GM18499 (cell line): ENCODE measurements around the gene LYRM7.
"Not testable (repeated sequence)": the region's sequence is repeated elsewhere in the genome, so short reads cannot be mapped to it uniquely, and the experiment has no call there.

Source experiments
- ATAC-seq: cut with Tn5 transposase; IDR thresholded peaks from one replicate; pipeline ENCODE4 v1.9.1; 2021; ENCODE audit warnings: moderate number of reproducible peaks; ENCODE audit not compliant: insufficient read depth, unreplicated experiment

Gene LYRM7

GRCh38 chr5:131171276-131171810 lies 599 bp downstream of the LYRM7 start:
- ATAC-seq = no peak

GRCh38 chr5:131180407-131180806 lies 9.7 kb downstream of the LYRM7 start:
- no peak for ATAC-seq

DNA sequence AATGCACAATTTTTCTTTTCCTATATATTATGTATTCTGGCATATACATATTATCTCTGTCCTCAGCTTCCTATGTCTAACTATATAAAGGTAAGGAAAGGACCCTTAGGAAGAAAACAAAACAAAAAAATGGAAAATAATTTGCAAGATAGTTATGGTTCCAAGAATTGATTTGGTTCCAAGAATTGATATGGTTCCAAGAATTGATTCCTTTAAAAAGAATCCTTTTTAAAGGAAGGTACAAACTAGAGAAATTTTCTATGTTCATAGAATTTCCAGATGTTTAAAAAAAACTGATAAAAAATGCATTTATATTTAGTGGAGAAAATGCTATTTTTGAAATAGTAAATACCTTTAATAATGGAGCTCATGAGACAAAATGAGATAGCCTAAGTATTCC lies 12.1 kb downstream of the LYRM7 start:
- no peak for ATAC-seq

DNA sequence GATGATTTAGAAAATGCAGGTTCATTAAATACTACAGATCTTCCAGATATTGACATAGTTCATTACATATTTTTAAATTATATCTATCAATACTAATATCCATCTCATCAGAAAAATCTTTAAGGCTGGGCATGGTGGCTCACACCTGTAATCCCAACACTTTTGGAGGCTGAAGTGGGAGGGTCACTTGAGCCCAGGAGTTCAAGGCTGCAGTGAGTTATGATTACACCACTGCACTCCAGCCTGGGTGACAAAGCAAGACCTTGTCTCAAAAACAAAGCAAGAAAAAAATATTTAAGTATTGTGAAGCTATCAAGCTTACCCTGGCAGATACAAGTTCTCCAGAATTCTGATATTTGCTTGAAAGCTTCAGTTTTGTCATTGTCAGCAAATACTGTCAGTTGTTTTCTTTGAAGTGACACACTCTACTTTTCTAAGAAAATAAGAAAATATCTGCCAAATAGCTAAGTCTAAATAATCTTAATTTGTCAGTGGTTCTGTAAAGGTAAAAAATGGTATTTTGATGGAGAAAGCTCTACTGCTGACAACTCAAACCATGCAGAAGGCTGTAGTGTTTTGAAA lies 14.9 kb downstream of the LYRM7 start:
- ATAC-seq = no peak

DNA sequence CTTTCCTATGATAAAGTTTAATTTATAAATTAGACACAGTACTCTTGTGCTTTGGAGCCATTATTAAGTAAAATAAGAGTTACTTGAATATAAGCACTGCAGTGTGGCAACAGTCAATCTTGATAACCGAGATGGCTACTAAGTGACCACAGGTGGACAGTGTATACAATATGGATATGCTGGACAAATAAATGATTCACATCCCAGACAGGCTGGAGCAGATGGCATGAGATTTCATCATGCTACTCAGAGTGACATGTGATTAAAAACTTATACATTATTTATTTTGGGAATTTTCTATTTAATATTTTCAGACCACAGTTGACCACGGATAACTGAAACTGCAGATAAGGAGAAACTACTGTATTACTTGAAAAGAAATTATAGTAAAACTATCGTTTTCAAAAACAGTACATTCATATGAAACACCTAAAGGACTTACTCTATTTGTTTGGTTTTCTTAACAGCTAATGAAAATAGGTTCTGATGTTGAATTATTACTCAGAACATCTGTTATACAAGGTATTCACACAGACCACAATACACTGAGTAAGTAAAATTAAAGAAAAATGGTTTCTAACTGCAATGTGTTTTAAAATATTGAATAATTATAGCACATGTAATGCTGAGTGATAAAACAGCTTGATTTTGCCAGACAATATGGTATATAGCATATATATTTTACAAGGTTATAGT lies 16.0 kb downstream of the LYRM7 start:
- ATAC-seq = no peak

GRCh38 chr5:131193106-131193505 lies 22.4 kb downstream of the LYRM7 start:
- no peak for ATAC-seq

GRCh38 chr5:131193897-131194296 lies 23.2 kb downstream of the LYRM7 start:
- not testable (repeated sequence) for ATAC-seq

DNA sequence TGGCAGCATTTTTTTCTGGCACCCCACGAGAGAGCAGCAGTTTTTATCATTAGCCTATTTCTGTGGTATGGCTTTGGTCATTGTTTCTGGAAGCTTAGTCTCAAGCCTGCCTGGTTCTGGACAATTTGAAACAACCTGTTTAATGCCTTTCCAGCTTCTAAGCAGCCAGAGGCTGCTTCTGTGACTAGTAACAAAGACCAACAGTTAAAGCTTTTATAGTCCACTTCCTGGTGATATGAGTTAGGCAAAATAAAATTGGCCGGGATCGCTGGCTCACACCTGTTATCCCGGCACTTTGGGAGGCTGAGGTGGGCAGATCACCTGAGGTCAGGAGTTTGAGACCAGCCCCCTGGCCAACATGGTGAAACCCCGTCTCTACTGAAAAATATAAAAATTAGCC lies 24.0 kb downstream of the LYRM7 start:
- no peak for ATAC-seq

- ATAC-seq = no peak
Measured at GRCh38 chr5:131195696-131196095, 25.0 kb downstream of the LYRM7 start.

GRCh38 chr5:131196331-131196730 lies 25.6 kb downstream of the LYRM7 start:
- ATAC-seq = no peak

- no peak for ATAC-seq
Measured at GRCh38 chr5:131198625-131199024, 27.9 kb downstream of the LYRM7 start.

DNA sequence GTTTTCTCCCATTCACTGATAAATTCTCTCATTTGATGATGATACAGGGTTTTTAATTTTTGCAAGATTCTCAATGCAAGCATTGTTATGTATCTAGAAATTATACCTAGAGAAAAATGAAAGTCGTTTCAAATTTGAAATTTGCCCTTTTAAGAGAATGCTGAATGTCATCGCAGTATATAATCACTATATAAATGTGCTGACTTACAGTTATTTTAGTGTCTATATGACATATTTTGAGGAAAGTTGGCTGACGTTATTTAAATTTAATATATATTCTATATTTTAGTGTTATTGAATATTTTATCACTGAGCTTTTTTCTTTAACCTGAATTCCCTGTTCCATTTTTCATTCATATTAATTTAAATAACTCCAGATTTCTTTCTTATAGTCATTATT lies 29.8 kb downstream of the LYRM7 start:
- ATAC-seq = no peak

GRCh38 chr5:131204964-131205363 lies 34.2 kb downstream of the LYRM7 start:
- no peak for ATAC-seq

GRCh38 chr5:131206061-131206460 lies 35.3 kb downstream of the LYRM7 start:
- ATAC-seq = no peak

- ATAC-seq = no peak
Measured at GRCh38 chr5:131206772-131207171, 36.0 kb downstream of the LYRM7 start.

DNA sequence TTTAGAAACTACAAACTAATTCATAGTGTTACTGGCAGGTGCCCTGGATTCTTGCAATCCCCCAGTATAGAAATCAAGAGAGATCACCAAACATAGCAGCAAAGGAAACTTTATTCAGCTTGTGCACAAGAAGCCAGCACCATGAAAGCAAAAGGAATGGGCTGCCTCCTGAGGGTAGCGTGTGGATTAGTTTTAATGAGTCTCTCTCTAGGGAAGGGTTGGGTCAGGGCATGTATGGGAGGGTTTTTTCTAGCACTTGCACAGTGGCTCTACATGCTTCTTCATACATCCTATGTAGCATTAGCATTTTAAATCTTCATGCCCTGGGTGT lies 38.4 kb downstream of the LYRM7 start:
- ATAC-seq = no peak

GRCh38 chr5:131209506-131210150 lies 38.9 kb downstream of the LYRM7 start:
- ATAC-seq = peak; percentile 86

DNA sequence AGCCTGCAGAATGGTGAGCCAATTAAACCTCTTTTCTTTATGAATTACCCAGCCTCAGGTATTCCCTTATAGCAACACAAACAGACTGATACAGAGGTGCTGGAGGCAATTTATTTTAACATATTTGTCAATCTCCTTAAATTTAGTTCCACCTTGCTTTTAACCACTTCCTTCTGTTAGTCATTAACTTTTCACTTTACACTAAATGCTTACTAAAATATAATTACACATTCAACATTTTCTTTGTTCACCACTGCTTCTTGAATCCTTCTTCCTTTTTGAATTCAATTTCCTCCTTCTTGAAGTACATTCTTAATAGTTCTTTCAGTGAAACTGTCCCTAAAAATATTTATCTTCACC lies 39.4 kb downstream of the LYRM7 start:
- no peak for ATAC-seq

DNA sequence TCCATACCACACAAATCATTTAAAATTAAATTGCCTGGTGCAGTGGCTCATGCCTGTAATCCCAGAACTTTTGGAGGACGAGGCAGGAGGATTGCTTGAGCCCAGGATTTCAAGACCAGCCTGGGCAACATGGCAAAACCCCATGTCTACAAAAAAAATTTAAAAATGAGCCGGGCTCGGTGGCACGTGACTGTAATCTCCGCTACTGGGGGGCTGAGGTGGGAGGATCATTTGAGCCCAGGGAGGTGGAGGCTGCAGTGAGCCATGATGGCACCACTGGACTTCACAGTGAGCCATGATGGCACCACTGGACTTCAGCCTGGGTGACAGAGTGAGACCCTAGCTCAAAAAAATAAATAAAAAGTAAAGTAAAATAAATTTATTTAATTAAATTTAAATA lies 40.9 kb downstream of the LYRM7 start:
- no peak for ATAC-seq

- peak; percentile 35 for ATAC-seq
Measured at GRCh38 chr5:131212471-131213021, 41.8 kb downstream of the LYRM7 start.

GRCh38 chr5:131214609-131215227 lies 44.0 kb downstream of the LYRM7 start:
- ATAC-seq = no peak
